ENCODE results near the gene RNPEPL1. TPM values are rescaled to one million over a fixed set of nuclear protein-coding genes. Genes with fewer than 3 reads are reported as not detected.
A peak's percentile ranks its signal among the peaks of the same experiment; 100 is the strongest.

RNPEPL1 gene
- total and polyA plus RNA-seq, 2 donors from 2014 or later = 65.4 to 77.4 TPM

- DNase-seq (peak in 1 of 5 donors; percentile 43), FAIRE-seq (no peak)
- no peaks in the 10 kb centered on the region for H3K36me3 ChIP-seq (ENCODE audit: control insufficient read depth in 2 of 3, insufficient read depth in 3 of 3, low read length in 3 of 3)
- no peak overlapping the region for H3K9ac ChIP-seq (ENCODE audit: low read length in 3 of 3)
- H3K27me3 ChIP-seq (ENCODE audit: control insufficient read depth, insufficient read depth, low read length) = no peaks in the 10 kb centered on the region
- no peak overlapping the region for H3K4me3 ChIP-seq (ENCODE audit: low read length in 3 of 3)
- TF ChIP-seq CTCF (IDR thresholded peaks at IDR 0.05; ENCODE audit: borderline replicate concordance, extremely low read depth, insufficient read depth) = no peak
- H3K9me3 ChIP-seq (ENCODE audit: control insufficient read depth in 2 of 3, insufficient read depth in 1 of 3, low read length in 3 of 3) = no peaks in the 10 kb centered on the region
- H3K27ac ChIP-seq (ENCODE audit: low read depth in 2 of 2, low read length in 2 of 2) = no peak overlapping the region
- H3K4me1 ChIP-seq (ENCODE audit: control insufficient read depth in 2 of 3, insufficient read depth in 2 of 3, low read depth in 1 of 3, low read length in 3 of 3) = peaks cover 0 to 15% (median 4%) of the 10 kb centered on the region in 3 donors
- intact Hi-C loops (cut with DNase I) = no loop called here
Measured at GRCh38 chr2:240554767-240555493, 13.4 kb upstream of the RNPEPL1 start.

- Histone ChIP-seq H3K9ac (ENCODE audit: low read length in 3 of 3) (no peak overlapping the region), H3K36me3 (ENCODE audit: control insufficient read depth in 2 of 3, insufficient read depth in 3 of 3, low read length in 3 of 3) (no peaks in the 10 kb centered on the region), H3K9me3 (ENCODE audit: control insufficient read depth in 2 of 3, insufficient read depth in 1 of 3, low read length in 3 of 3) (no peaks in the 10 kb centered on the region), H3K4me3 (ENCODE audit: low read length in 3 of 3) (no peak overlapping the region), H3K27ac (ENCODE audit: low read depth in 2 of 2, low read length in 2 of 2) (no peak overlapping the region), H3K27me3 (ENCODE audit: control insufficient read depth, insufficient read depth, low read length) (no peaks in the 10 kb centered on the region), H3K4me1 (ENCODE audit: control insufficient read depth in 2 of 3, insufficient read depth in 2 of 3, low read depth in 1 of 3, low read length in 3 of 3) (peaks cover 0 to 15% (median 4%) of the 10 kb centered on the region in 3 donors)
- TF ChIP-seq CTCF (IDR thresholded peaks at IDR 0.05; ENCODE audit: borderline replicate concordance, extremely low read depth, insufficient read depth) = no peak
- DNase-seq = peak in 1 of 5 donors; percentile 37
- intact Hi-C loops (cut with DNase I) = no loop called here
- no peak for FAIRE-seq
Measured at GRCh38 chr2:240555541-240556250, 12.6 kb upstream of the RNPEPL1 start.

GRCh38 chr2:240556553-240557100 is 11.7 kb upstream of the RNPEPL1 start:
- no peaks in the 10 kb centered on the region for H3K9me3 ChIP-seq (ENCODE audit: control insufficient read depth in 2 of 3, insufficient read depth in 1 of 3, low read length in 3 of 3)
- H3K27ac ChIP-seq (ENCODE audit: low read depth in 2 of 2, low read length in 2 of 2) = no peak overlapping the region
- H3K4me3 ChIP-seq (ENCODE audit: low read length in 3 of 3) = no peak overlapping the region
- TF ChIP-seq CTCF (IDR thresholded peaks at IDR 0.05; ENCODE audit: borderline replicate concordance, extremely low read depth, insufficient read depth) = peak; percentile 20
- DNase-seq (peak in 4 of 5 donors; percentile 80 to 89 (median 82)), FAIRE-seq (no peak)
- no peaks in the 10 kb centered on the region for H3K27me3 ChIP-seq (ENCODE audit: control insufficient read depth, insufficient read depth, low read length)
- H3K4me1 ChIP-seq (ENCODE audit: control insufficient read depth in 2 of 3, insufficient read depth in 2 of 3, low read depth in 1 of 3, low read length in 3 of 3) = peaks cover 0 to 20% (median 9%) of the 10 kb centered on the region in 3 donors
- intact Hi-C loops (cut with DNase I) = no loop called here
- no peaks in the 10 kb centered on the region for H3K36me3 ChIP-seq (ENCODE audit: control insufficient read depth in 2 of 3, insufficient read depth in 3 of 3, low read length in 3 of 3)
- H3K9ac ChIP-seq (ENCODE audit: low read length in 3 of 3) = no peak overlapping the region

Measured in kidney (tissue), 14 donors.